ENCODE measurements around the gene SLC6A8.

GRCh38 chrX:153662266-153662665 lies 25.5 kb upstream of the SLC6A8 start:
- TF ChIP-seq BHLHE40 (IDR thresholded peaks at IDR 0.05; ENCODE audit: low read depth, low read length) (no peak), RFX5 (IDR thresholded peaks at IDR 0.05; ENCODE audit: low read depth, low read length) (no peak), POLR2A (IDR thresholded peaks at IDR 0.05; ENCODE audit: low read depth, low read length) (no peak), CTCF (conservative IDR thresholded peaks at IDR 0.05; ENCODE audit: low read depth, low read length) (peak; percentile 35), MAZ (IDR thresholded peaks at IDR 0.05; ENCODE audit: borderline replicate concordance, low read depth, low read length) (no peak), CEBPB (IDR thresholded peaks at IDR 0.05; ENCODE audit: low read depth, low read length) (no peak), RAD21 (IDR thresholded peaks at IDR 0.05; ENCODE audit: low read length) (peak; percentile 18; the same call in 1 of the 2 replicates), USF2 (IDR thresholded peaks at IDR 0.05; ENCODE audit: low read depth, low read length) (no peak), ELK1 (IDR thresholded peaks at IDR 0.05; ENCODE audit: borderline replicate concordance, low read depth, low read length) (no peak)
